GM12891 (cell line): Measurements from ENCODE around the gene SCAMP1.

Experiments
- POLR2AphosphoS5 ChIP-seq: IDR thresholded peaks from 2 replicates; pipeline ENCODE4 v1.6.1; 2011; ENCODE audit warnings: low read depth, low read length, control low read depth
- SPI1 ChIP-seq: IDR thresholded peaks from 2 replicates; pipeline ENCODE4 v1.6.1; 2011; ENCODE audit warnings: low read depth, low read length, control low read depth

GRCh38 chr5:78523314-78524193 lies 163.1 kb downstream of the SCAMP1 start:
- TF ChIP-seq POLR2AphosphoS5 (no peak), SPI1 (no peak)
